GM18505 (cell line): Measurements from ENCODE around the gene FIBCD1.

Experiments used
- ATAC-seq: cut with Tn5 transposase; IDR thresholded peaks from one replicate; pipeline ENCODE4 v1.9.1; 2021; ENCODE audit not compliant: unreplicated experiment
- POLR2A ChIP-seq: IDR thresholded peaks from 4 replicates; pipeline ENCODE4 v1.6.1; 2011; ENCODE audit warnings: borderline replicate concordance; ENCODE audit not compliant: insufficient read depth, insufficient read length; ENCODE audit errors: extremely low read depth

FIBCD1 gene

DNA sequence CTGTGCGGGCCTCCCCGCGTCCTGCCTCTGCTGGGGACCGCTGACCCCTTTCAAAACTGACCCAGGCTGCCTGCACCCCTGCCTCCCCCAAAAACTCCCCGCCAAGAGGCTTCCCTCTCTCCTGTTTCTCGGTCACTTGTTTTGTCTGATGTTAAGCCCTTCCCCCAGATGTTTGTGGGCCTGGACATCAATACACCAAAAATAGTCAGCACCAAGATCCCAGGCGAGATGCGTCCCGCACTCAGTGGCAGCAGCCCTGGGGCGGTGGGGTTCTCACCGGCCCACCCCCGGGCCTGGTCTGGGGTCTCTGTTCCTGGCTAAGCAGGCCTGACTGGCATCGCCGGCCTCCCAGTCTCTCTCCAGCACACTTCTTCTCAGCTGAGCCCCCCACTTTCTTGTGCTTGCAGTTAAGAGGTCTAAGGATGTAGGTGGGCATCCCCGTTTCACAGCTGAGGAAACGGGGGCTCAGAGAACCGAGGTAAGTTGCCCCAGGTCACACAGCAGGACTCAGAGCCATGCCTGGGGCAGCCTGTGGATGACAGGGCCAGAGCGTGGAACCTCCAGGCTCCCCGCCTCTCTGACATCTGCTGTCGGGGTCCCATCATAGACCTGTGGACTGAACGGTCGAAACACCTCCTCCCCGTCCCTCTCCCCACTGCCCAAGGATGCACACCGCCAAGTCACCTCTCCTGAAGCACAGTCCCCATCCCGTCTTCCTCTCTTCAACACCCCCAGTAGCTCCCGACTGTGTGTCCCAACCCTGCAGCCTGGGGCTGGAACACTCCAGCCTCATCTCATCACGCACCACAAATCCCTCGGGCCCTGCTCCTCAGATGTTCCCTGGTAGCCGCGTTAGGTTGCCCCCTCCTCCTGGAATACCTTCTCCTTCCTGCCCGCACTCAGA lies 16.8 kb downstream of the FIBCD1 start:
- ATAC-seq: no peak
- TF ChIP-seq POLR2A: no peak

DNA sequence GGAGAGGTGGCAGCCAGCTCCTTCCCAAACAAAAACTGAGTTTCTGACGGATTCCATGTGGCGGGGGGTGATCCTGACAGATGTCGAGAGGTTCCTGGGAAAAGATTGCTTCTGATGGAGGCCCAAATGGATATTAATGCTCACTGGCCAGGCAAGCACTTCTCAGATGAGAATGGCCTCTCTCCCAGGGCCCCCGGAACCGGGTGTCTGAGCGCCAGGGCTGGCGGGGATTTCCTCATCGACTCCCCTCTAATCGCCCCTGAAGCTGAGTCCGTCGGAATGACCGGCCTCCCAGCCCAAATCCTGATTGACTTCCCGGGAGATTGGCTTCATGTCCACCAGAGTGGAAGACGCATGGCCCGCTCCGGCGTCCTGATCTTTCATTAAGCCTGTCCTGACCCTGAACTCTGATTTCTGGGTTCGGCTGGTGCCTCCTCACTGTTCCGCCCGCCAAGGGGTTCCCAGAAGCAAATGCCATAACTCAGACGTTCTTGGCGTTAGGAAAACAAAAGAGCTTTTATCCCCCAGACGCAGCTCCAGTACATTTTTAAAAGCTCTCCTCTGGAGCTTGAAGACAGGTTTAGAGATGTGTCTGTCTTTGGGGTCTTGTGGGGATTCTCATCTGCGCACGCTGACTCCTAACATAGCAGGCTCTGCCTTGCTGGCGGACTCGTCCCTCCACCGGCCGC lies 17.6 kb downstream of the FIBCD1 start:
- TF ChIP-seq POLR2A: no peak
- ATAC-seq: no peak

DNA sequence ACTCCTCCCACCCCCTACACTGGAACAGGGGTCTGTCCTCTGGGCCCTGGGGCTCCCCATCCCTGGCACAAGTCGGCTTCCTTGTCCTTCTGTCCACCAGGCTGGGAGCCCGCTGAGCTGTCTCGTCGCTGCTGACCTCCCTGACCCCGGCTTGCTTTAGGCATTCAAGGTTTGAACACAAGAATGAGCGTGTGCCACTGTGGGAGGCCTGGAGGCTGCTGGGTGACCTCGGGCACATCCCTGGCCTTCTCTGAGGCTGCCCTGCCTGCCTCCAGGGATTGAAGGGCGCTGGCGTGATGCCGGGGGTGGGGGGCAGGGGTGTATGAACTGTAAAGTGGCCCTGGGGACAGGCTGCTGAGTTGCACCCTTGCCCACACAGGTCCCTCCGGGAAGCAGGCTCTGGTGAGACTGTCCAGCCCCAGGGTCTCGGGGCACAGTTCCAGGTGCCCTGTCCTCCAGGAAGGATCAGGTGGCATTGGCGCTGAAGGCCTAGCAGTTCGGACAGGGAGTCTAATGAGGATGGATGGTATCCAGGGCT lies 18.2 kb downstream of the FIBCD1 start:
- no peak for ATAC-seq
- TF ChIP-seq POLR2A: no peak

- ATAC-seq: no peak
- no peak for TF ChIP-seq POLR2A
Measured at GRCh38 chr9:130920233-130920632, 18.8 kb downstream of the FIBCD1 start.

DNA sequence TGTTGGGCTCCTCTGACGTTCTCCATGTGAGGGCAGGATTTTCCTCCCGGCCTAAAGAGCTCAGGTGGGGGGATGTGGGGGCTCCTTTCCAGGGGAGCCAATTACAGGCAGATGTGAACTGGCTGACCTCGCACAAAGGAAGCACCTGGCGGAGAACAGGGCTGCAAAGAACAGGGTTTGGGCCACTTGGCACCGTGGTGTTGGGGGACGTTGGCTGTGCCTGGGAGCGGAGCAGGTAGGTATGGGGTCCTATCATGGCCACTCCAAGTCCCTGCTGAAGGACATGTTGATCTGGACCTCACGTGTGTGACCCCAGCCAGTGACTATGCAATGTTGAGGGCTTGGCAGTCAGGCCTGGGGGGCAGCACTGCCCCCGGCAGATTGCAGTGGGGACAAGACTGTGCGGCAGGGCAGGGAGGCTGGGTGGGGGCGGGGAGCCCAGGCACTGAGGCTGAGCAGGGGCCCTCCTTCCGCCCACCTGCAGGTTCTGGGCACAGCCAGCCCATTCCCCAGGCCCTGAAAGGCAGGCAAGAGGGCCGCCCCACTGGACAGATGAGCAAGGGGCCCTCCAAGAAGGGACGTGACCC lies 19.4 kb downstream of the FIBCD1 start:
- ATAC-seq: no peak
- no peak for TF ChIP-seq POLR2A

- TF ChIP-seq POLR2A: no peak
- no peak for ATAC-seq
Measured at GRCh38 chr9:130918826-130919558, 20.1 kb downstream of the FIBCD1 start.

DNA sequence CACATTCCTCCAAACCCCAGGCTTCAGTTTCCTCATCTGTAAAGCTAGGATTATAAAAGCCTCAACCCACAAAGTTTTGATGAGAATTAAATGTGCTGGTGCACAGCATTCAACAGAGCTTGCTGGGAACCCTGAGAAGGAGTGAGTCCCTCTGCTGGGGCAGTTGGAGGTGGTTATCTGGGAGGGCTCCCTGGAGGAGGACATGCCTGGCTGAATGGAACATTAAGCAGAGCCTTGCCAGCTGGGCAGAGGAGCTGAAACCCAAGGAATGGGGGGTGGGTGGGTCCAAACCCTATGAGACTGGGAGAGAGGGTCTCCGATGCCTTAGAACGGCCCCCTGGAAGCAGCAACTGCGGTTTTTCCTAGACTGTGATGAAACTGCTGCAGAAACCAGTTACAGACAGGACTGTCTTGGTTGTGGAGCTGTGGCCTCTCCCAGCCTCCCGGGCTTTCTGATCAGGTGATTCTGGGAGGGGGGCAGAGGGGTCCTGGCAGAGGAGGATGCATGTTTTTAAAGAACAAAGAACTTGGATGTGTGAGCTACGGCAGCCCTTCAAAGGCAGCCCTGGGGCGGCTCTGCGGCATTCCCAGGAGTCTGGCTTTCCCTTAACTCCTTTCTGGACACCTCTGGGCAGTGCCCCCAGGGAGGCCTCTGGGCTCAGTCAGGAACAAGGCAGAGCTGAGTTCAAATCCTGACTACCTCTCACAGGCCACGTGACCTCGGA lies 20.8 kb downstream of the FIBCD1 start:
- TF ChIP-seq POLR2A: no peak
- ATAC-seq: no peak

DNA sequence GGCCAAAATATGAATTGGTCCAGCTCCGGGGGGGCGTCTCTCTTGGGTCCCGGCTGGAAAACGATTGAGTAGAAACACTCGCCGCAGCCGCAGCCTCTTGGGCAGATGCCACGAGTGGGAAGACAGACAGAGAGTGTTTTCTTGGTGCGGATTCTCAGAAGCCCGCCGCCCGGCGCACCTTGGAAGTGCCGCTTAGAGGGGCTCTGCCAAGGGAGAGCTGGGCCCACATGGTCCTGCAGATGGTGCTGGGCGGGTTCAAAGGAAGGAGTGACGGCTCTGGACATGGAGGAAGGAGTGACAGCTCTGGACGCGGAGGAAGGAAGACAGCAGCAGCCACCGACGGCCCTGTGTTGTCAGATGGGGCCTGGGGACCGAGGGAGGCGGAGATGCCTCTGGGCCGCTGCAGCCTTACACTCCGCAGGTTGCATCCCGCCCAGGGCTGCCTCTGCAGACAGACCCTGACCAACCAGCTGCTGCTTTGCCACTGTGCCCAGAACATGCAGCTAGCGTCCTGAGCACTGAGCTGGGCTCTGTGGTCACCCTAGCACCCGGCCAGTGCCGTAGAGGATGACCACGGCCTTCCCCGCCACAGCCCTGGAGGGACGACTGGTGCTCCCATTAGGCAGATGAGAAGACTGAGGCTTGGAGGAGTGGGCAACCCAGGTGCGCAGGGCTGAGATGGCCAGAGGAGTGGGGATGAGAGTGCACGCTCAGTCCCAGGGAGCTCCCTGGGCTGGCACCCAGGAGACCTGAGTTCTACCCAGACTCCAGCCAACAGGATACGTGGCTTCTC lies 21.7 kb downstream of the FIBCD1 start:
- ATAC-seq: no peak
- no peak for TF ChIP-seq POLR2A

- ATAC-seq: no peak
Measured at GRCh38 chr9:130915096-130915447, 24.0 kb downstream of the FIBCD1 start.

GRCh38 chr9:130914417-130915095 lies 24.5 kb downstream of the FIBCD1 start:
- no peak for TF ChIP-seq POLR2A
- ATAC-seq: no peak

More at GRCh38 chr9:130915096-130915447, 24.0 kb downstream of the FIBCD1 start:
- no peak for TF ChIP-seq POLR2A
